Stimulated activated CD4-positive, alpha-beta T cell treated with anti-CD3 and anti-CD28 coated beads, Interleukin-4, amount 100 ng/mL, for 4 hours (primary cell): ENCODE data around the gene FGD2.
A peak's percentile ranks its signal among the peaks of the same experiment; 100 is the strongest.

Experiments used
- DNase-seq, 2 experiments: peaks; one replicate each; pipeline ENCODE4 v3.0.0-alpha.2; 2020

Gene FGD2, protein sequence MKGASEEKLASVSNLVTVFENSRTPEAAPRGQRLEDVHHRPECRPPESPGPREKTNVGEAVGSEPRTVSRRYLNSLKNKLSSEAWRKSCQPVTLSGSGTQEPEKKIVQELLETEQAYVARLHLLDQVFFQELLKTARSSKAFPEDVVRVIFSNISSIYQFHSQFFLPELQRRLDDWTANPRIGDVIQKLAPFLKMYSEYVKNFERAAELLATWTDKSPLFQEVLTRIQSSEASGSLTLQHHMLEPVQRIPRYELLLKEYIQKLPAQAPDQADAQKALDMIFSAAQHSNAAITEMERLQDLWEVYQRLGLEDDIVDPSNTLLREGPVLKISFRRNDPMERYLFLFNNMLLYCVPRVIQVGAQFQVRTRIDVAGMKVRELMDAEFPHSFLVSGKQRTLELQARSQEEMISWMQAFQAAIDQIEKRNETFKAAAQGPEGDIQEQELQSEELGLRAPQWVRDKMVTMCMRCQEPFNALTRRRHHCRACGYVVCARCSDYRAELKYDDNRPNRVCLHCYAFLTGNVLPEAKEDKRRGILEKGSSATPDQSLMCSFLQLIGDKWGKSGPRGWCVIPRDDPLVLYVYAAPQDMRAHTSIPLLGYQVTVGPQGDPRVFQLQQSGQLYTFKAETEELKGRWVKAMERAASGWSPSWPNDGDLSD

GRCh38 chr6:37005061-37005810 lies at the start of gene FGD2:
Gene FGD2, plus strand, starts transcription at chr6:37005655. Its CDS starts 163 bp downstream, at chr6:37005818.
- DNase-seq, result no peak

DNA sequence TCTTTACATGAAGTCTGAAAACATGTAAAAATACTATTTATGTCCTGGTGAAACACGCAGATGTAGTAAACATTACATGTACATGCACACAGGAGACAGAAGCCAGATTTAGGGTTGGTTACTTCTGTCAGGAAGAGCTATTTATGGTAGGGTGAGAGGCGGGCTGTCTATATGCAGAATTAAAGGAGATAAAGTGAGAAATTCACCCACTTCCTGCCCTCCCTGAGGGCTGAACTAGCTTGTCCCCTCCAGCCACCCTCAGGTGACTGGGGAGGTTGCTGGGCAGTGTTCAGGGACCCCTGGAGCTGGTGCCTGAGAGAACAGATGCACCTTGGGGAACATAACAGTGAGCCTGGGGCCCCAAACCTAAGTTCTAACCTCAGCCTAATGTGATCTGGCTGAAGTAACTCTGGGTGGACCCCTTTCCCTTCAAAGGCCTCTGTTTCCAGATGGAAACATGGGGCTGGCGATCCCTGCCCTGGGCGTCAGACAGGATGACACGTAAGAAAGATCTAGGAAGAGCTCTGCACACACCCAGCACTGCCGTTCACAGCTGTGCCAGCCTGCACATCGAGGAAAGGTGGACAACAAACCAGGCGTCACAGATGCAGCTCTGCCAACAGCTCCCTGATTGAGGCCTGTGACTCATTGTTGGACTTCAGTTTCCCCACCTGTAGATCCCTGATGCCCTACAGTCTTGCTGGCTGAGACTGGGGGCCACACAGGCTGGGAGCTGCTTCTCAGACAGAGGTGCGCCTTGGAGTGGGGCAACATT lies 49.6 kb upstream of the FGD2 start:
- no peak for DNase-seq

DNA sequence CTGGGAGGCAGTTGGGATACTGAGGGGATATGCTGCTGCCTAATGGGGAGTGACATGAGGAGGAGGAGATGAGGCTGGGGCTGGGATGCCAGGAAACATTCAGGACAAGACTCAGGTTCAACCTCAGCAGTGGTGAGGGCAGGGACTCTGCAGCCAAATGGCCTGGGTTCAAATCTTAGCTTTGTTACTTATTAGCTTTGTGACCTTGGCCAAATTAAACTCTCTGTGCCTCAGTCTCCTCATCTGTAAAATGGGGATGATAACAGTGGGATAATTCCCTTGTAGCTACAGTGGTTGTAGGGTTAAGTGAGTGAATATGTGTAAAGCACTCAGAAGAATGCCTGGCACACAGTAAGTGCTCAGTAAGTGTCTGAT lies 49.0 kb upstream of the FGD2 start:
- no peak for DNase-seq

DNA sequence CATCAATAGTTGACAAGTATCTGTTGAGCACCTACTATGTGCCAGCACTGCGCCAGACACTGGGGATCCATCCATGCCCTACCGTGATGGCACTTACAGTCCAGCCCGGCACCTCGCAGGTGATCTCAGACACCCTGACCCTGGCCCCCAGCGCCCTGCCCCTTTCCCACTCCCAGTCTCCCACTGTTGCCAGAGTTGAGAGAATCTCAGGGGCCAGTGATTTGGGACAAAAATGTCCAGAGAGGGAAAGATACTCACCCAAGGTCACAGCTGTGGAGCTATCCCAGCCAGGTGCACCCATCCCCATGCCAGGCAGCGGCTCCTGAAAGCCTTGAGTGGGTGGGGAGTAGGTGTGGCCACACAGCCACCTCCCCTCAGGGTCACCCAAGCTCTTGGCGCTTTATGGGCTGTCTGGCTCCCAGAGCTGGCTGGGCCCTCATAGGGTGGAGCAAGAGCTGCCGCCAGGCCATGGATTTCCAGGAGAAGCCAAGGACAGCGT lies 47.6 kb upstream of the FGD2 start:
- no peak for DNase-seq

DNA sequence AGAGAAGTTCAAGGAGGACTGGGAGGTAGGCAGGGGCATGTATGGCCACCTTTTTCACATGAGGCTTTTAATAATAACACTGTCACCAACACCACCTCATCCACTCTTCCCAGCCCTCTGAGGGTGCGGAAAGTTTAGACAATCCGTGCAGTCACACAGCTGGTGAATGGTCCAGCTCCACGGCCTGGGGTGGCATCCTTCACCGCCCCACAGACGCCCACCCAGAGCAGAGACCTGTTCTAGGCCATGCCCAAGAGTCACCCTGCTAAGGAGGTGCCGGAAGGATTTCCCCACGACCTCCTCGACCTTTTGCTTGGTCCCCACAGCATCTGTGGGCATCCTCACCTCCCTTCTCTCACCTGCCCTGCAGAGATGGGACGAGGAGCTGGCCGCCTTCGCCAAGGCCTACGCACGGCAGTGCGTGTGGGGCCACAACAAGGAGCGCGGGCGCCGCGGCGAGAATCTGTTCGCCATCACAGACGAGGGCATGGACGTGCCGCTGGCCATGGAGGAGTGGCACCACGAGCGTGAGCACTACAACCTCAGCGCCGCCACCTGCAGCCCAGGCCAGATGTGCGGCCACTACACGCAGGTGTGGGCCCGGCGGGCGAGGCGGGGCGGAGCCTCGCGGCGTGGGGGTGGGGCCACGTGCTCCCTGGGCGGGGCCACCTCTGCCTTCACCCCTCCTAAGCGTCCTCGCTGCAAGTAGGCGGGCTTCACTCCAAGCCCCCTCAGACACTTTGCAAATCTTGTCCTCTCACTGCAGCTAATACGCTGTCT lies 46.5 kb upstream of the FGD2 start:
- no peak for DNase-seq

DNA sequence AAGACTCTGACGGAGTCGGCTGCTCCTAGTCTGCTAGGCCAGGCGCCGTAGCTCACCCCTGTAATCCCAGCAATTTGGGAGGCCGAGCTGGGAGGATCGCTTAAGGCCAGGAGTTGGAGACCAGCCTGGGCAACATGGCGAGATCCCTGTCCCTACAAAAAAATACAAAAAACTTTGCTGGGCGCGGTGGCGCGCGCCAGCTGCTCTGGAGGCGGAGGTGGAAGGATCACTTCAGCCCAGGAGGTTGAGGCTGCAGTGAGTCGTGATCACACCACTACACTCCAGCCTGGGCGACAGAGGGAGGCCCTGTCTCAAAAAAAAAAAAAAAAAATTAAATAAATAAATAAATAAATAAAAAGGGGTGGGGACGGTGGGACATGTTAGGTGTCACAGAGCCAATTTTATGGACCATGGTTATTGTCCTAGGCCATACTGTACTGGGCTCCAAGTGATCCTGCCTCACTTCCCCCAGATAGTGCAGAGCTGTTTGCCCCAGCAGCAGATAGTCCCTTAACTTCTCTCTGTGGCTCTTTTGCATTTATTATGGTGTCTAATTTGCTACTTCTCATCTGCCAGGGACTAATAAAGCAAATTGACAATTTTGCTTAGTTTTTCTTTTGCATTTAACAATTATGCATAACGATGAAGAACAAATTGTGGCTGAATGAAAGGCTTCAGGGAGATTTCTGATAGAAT lies 45.8 kb upstream of the FGD2 start:
- no peak for DNase-seq

DNA sequence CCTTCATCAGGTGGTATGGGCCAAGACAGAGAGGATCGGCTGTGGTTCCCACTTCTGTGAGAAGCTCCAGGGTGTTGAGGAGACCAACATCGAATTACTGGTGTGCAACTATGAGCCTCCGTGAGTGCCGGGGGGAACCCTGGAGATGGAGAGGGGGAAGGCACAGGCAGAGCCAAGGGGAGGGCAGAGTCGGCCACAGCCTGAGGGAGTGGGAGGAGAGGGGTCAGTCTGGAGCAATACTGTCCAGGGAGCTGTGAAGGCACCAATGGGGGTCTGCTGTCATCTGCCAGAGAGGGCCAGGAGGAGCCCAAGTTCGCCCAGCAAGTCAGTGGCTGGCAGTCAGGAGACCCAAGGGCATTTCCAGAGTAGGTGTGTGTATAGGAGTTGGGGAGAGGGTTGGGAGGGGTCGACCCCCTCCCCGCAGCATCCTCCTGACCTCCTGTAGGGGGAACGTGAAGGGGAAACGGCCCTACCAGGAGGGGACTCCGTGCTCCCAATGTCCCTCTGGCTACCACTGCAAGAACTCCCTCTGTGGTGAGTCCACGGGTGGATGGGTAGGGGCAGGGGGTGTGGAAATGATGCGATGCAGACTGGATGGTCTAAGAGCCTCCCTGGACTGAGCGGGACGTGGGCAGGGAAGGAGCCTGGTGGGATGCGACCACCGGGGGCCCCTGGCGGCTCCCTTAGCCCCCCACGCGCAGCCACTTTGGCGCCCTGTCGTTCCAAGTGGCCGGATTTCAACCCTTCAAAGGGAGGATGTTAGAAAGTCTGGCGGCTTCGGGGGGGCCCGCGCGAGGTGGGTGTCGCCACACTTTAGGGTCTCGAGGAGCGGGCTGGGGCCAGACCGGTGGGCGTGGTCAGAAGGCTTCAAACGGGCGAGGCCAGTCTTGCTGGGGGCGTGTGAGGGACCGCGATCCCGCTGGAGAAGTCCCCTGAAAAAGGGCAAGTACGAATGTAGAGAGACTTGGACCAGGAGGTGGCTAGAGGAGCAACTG lies 43.7 kb upstream of the FGD2 start:
- DNase-seq, result no peak

DNA sequence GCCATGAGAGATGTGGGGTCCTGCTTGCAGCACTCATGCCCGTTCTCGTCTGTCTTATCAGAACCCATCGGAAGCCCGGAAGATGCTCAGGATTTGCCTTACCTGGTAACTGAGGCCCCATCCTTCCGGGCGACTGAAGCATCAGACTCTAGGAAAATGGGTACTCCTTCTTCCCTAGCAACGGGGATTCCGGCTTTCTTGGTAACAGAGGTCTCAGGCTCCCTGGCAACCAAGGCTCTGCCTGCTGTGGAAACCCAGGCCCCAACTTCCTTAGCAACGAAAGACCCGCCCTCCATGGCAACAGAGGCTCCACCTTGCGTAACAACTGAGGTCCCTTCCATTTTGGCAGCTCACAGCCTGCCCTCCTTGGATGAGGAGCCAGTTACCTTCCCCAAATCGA lies 42.6 kb upstream of the FGD2 start:
- peak; percentile 62 to 68 for DNase-seq

GRCh38 chr6:36963451-36964290 lies 41.8 kb upstream of the FGD2 start:
- peak in 1 of 2 experiments; percentile 19 for DNase-seq

- DNase-seq, result no peak
Measured at GRCh38 chr6:36964349-36964748, 41.1 kb upstream of the FGD2 start.

DNA sequence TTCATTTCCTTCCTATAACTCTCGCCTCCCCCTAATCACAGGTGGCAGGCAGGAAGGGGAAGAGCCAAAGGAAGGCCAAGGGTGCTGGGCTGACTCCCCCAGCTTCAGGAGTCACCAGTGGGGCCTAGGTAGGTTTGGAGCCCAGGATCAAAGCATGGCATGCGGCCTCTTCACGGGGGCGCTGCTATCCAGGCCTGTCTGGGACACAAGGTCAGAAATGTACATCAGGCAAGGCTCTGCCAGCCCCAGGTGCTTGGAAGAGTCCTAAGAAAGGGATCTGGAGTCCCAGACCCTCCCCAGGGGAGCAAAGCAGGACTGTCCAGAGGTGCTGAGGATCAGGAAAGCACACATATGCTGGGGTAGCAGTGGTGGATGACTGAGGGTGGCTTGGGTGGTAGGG lies 40.5 kb upstream of the FGD2 start:
- DNase-seq, result no peak

DNA sequence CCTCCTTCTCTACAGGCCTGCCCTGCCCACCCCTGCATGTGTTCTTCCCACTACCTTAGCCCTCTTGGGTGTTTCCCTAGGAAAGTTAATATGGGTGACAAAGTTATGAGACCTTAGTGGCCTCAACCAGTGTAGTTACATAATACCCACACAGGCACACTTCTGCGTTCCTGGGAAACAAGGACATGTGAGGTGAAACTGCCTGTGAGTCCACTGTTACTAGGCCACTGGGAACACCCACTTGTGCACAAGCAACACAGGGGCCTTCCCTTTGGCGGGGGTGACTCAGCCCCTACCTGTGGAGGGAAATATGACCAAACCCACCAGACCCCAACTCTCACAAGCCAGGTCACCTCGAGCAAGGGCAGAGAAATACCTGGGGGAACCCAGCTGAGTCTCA lies 38.2 kb upstream of the FGD2 start:
- no peak for DNase-seq

DNA sequence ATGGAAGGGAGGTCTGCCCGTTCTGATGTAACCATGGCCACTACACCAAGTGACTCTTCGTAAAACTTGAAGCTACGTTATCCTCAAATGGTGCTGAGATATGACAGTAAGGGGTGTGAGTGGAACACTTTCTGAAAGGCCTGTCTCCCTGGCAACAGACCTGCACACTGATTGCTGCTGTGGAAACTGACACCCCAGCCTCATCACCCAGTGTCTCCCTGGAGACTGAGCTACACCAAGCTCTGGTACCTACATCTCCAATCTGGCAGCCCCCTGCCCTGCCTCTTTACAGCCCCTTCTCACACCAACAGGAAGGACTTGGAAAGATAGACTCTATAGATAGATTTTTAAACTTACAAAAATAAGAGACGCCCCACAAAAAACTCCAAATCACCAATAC lies 37.7 kb upstream of the FGD2 start:
- no peak for DNase-seq

GRCh38 chr6:36968266-36968977 lies 37.0 kb upstream of the FGD2 start:
- no peak for DNase-seq

GRCh38 chr6:36969240-36969691 lies 36.2 kb upstream of the FGD2 start:
- DNase-seq, result no peak

GRCh38 chr6:36969988-36970891 lies 35.2 kb upstream of the FGD2 start:
- no peak for DNase-seq
